ENCODE data around the gene RPP25L. TPM values are rescaled to one million over a fixed set of nuclear protein-coding genes. Genes with fewer than 3 reads are reported as not detected.

RPP25L gene
- total RNA-seq, 2 donors from 2014 or later: 5.5 to 8.7 TPM

DNA sequence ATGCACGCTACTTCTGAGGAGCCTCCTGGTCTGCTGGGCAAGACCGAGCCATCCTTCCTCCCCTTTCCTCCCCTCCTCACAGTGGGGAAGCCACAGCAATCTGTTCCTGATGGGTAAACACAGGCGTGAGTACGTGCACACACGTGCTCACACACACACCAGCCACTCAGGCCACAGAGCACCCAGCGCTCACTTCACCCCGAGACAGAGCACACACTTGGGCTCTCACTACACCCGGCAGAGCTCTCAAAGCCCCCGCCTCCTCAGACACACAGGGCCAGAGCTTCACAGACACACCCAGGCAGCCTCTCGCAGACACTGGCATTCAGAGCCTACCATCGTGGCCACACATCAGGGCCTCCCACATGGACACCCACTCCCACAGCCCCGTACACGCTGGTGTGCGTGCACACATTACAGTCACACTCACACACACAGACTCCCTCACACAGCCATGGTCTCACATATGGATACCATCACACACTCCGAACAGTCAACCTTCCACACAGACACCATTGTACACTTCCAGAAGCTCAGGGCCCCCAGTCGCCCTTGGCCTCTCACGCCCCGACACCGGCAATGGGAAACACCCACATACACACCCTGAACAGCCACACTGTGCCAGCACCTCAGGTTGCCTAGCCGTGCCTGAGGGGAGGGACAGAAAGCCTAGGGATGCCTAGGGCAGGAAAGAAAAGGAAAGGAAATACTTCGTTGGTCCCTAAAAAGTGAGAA, 35.9 kb downstream of the RPP25L start:
- H3K9me3 ChIP-seq: no peaks in the 10 kb centered on the region
- no peaks in the 10 kb centered on the region for H3K36me3 ChIP-seq
- TF ChIP-seq, protein P1, sequence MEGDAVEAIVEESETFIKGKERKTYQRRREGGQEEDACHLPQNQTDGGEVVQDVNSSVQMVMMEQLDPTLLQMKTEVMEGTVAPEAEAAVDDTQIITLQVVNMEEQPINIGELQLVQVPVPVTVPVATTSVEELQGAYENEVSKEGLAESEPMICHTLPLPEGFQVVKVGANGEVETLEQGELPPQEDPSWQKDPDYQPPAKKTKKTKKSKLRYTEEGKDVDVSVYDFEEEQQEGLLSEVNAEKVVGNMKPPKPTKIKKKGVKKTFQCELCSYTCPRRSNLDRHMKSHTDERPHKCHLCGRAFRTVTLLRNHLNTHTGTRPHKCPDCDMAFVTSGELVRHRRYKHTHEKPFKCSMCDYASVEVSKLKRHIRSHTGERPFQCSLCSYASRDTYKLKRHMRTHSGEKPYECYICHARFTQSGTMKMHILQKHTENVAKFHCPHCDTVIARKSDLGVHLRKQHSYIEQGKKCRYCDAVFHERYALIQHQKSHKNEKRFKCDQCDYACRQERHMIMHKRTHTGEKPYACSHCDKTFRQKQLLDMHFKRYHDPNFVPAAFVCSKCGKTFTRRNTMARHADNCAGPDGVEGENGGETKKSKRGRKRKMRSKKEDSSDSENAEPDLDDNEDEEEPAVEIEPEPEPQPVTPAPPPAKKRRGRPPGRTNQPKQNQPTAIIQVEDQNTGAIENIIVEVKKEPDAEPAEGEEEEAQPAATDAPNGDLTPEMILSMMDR (IDR thresholded peaks at IDR 0.05): no peak
- H3K27me3 ChIP-seq (replicated peaks; ENCODE audit: insufficient read depth): peaks cover 9% of the 10 kb centered on the region
- ATAC-seq (ENCODE audit: insufficient number of reproducible peaks, low FRiP score, low read depth) (no peak), DNase-seq (ENCODE audit: low spot score) (no peak)
- no peak overlapping the region for H3K4me3 ChIP-seq
- H3K4me1 ChIP-seq (ENCODE audit: control insufficient read depth in 1 of 2, low read depth in 2 of 2): peaks cover 0 to 10% of the 10 kb centered on the region in 2 donors
- no peak overlapping the region for H3K27ac ChIP-seq

DNA sequence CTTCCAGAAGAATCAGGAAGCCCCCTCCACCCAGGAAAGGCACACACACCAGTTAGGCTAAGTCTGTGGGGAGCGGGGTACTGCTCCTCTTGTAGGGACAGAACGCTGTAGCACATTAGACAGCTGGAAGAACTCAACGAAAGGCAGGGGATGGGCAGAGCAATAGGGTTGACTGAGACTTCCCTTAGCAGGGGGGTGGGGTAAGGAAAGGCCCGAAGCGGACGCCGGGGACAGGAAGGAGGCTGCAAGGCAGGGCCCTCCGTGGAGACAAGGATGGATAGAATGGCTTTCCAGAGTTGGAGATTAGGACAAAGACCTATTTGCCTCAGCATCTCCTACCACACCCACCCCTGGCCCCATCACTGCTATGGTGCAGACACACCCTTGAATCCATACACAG, 36.7 kb downstream of the RPP25L start:
- H3K27me3 ChIP-seq (replicated peaks; ENCODE audit: insufficient read depth): peaks cover 9% of the 10 kb centered on the region

DNA sequence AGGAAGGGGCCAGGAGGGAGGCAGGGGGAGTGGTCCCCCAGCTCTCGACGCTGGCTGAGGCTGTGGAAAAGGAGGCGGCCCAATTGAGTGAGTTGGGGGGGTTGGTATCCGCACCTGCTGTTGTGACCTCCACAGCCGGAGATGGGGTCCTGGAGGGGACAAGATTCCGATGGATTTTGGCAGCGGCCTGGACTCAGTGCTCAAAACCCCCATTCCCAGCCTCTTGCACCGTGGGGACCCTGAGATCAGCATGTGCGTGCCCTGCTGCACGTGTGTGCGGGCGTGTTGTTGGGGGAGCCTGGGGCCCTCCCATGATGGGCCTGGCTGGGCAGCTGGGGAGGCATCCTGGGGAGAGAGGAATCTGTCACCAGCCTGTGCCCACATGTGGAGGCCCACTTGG, 37.3 kb downstream of the RPP25L start:
- H3K27me3 ChIP-seq (replicated peaks; ENCODE audit: insufficient read depth): peaks cover 9% of the 10 kb centered on the region
- H3K27ac ChIP-seq: no peak overlapping the region
- ATAC-seq (ENCODE audit: insufficient number of reproducible peaks, low FRiP score, low read depth): no peak
- H3K9me3 ChIP-seq: no peaks in the 10 kb centered on the region
- no peaks in the 10 kb centered on the region for H3K36me3 ChIP-seq
- H3K4me3 ChIP-seq: no peak overlapping the region
- H3K4me1 ChIP-seq (ENCODE audit: control insufficient read depth in 1 of 2, low read depth in 2 of 2): peaks cover 0 to 10% of the 10 kb centered on the region in 2 donors
- DNase-seq (ENCODE audit: low spot score): no peak
- TF ChIP-seq, protein P1 (IDR thresholded peaks at IDR 0.05): no peak

More for the DNA sequence above, 36.7 kb downstream of the RPP25L start:
- Histone ChIP-seq H3K27ac (no peak overlapping the region), H3K4me3 (no peak overlapping the region), H3K4me1 (ENCODE audit: control insufficient read depth in 1 of 2, low read depth in 2 of 2) (peaks cover 0 to 10% of the 10 kb centered on the region in 2 donors), H3K36me3 (no peaks in the 10 kb centered on the region), H3K9me3 (no peaks in the 10 kb centered on the region)
- ATAC-seq (ENCODE audit: insufficient number of reproducible peaks, low FRiP score, low read depth) (no peak), DNase-seq (ENCODE audit: low spot score) (no peak)
- TF ChIP-seq, protein P1 (IDR thresholded peaks at IDR 0.05): no peak

DNA sequence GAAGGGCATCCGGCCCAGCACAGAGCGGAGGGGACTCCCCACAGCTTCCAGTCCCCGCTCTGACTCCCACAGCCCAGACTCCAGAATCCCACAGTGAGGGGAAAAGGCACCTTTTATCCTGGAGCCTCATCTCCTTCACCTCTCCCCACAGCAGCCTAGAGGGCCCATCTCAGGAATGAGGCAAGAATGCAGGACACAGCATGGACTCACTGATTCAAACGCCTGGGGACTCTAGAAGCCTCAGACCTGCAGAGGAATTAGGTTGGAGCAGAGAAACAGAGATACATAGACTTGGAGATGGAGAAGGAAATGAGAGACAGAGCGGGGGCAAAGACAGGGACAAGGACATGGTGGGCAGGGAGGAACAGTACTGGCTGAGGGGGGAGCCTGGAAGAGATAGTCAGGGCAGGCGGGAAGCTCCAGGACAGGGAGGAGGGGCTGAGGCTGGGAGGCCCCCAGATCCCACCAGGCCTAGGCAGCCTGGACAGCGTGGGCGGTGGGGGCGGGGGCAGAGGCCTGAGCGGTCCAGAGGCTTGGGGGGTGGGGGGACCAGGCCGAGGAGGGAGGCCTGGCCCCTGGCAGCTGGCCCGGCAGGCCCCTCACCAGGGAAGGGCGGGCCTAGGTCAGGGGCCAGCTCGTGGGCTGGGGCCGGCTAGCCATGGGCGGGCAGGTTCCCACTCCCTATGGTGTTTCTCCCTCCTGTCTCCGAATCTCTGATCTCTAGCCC, 38.1 kb downstream of the RPP25L start:
- peaks cover 3% of the 10 kb centered on the region for H3K27me3 ChIP-seq (replicated peaks; ENCODE audit: insufficient read depth)
- H3K9me3 ChIP-seq: no peaks in the 10 kb centered on the region
- no peak for DNase-seq (ENCODE audit: low spot score)
- H3K36me3 ChIP-seq: no peaks in the 10 kb centered on the region
- TF ChIP-seq, protein P1 (IDR thresholded peaks at IDR 0.05): no peak
- no peak for ATAC-seq (ENCODE audit: insufficient number of reproducible peaks, low FRiP score, low read depth)
- peaks cover 0 to 4% of the 10 kb centered on the region in 2 donors for H3K4me1 ChIP-seq (ENCODE audit: control insufficient read depth in 1 of 2, low read depth in 2 of 2)
- no peak overlapping the region for H3K27ac ChIP-seq
- H3K4me3 ChIP-seq: no peak overlapping the region

DNA sequence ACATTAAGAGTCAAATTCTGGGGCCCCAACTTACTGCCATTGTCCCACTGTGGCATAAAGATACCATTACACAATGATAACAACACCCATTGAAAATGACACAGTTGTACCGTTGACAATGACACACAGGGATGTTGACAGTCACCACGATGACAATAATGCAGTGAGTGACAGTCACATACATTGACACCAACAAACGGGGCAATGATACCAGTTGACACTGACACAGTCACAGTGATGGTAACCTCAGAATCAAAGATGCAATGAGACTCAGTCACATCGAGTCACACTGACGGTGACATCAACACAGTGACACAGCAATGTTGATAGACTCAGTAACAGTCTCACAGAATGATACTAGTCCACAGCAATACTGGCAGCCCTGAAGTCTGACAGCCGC, 39.3 kb downstream of the RPP25L start:
- Histone ChIP-seq H3K27me3 (replicated peaks; ENCODE audit: insufficient read depth) (no peaks in the 10 kb centered on the region), H3K27ac (no peak overlapping the region), H3K4me1 (ENCODE audit: control insufficient read depth in 1 of 2, low read depth in 2 of 2) (no peaks in the 10 kb centered on the region), H3K36me3 (no peaks in the 10 kb centered on the region), H3K9me3 (no peaks in the 10 kb centered on the region), H3K4me3 (no peak overlapping the region)
- TF ChIP-seq, protein P1 (IDR thresholded peaks at IDR 0.05): no peak
- DNase-seq (ENCODE audit: low spot score): no peak
- ATAC-seq (ENCODE audit: insufficient number of reproducible peaks, low FRiP score, low read depth): no peak

All from thoracic aorta (tissue), 2 donors.